ENCODE results near the gene SALL4. TPM values are rescaled to one million over a fixed set of nuclear protein-coding genes. Genes with fewer than 3 reads are reported as not detected.

The SALL4 gene
- total RNA-seq, 1 experiment from 2014 or later: 279 TPM

- no peak overlapping the region for H3K4me2 ChIP-seq (ENCODE audit: insufficient read depth, insufficient read length, low read length)
- no peak overlapping the region for H4K8ac ChIP-seq (replicated peaks; ENCODE audit: insufficient read length, low read depth, low read length)
- no peak overlapping the region for H4K5ac ChIP-seq (ENCODE audit: insufficient read length, low read depth, low read length)
- no peak overlapping the region for H3K18ac ChIP-seq (ENCODE audit: insufficient read length, low read depth, low read length)
- H3K4me3 Mint-ChIP-seq: no peak overlapping the region
- H3K79me1 ChIP-seq (ENCODE audit: insufficient read depth, low read depth, low read length, poor library complexity, severe bottlenecking): no peaks in the 10 kb centered on the region
- no peak overlapping the region for H2BK15ac ChIP-seq (ENCODE audit: low read depth, low read length)
- no peak overlapping the region for H2BK12ac ChIP-seq (ENCODE audit: insufficient read length, low read depth, low read length)
- H3K9me3 Mint-ChIP-seq: peaks cover 16 to 17% of the 10 kb centered on the region in 2 experiments
- H4K20me1 ChIP-seq (ENCODE audit: control insufficient read depth, insufficient read depth, insufficient read length): no peaks in the 10 kb centered on the region
- no peaks in the 10 kb centered on the region for H3K9me3 ChIP-seq (ENCODE audit: control insufficient read depth, low read depth, low read length)
- H3K27me3 ChIP-seq (ENCODE audit: insufficient read depth, low read length): no peaks in the 10 kb centered on the region
- H4K91ac ChIP-seq (ENCODE audit: insufficient read length, low read depth, low read length): no peak overlapping the region
- no peak overlapping the region for H3K4ac ChIP-seq (ENCODE audit: low read depth, low read length)
- H2BK20ac ChIP-seq (ENCODE audit: low read depth, low read length, poor library complexity, severe bottlenecking): no peak overlapping the region
- H3K23me2 ChIP-seq (ENCODE audit: insufficient read length, low read depth, low read length, poor library complexity, severe bottlenecking): no peaks in the 10 kb centered on the region
- H3K4me1 Mint-ChIP-seq: no peaks in the 10 kb centered on the region
- no peak overlapping the region for H3K9ac ChIP-seq (ENCODE audit: extremely low read depth, insufficient read length, low read length)
- no peak overlapping the region for H2BK120ac ChIP-seq (ENCODE audit: low read depth, low read length, poor library complexity, severe bottlenecking)
- H2AK5ac ChIP-seq (ENCODE audit: insufficient read length, low read length): no peak overlapping the region
- no peaks in the 10 kb centered on the region for H3K27me3 Mint-ChIP-seq (ENCODE audit: low read depth)
- H3K79me2 ChIP-seq (ENCODE audit: insufficient read depth, low read length): no peaks in the 10 kb centered on the region
- H3K23ac ChIP-seq (ENCODE audit: insufficient read length, low read depth, low read length): no peak overlapping the region
- no CpG with 5 or more reads among the region's 1 CpG for WGBS (ENCODE audit: extremely low coverage, insufficient read length, low lambda C conversion rate)
- H3K36me3 Mint-ChIP-seq (ENCODE audit: insufficient read depth in 1 of 3, low read depth in 3 of 3): peaks cover 22 to 26% (median 25%) of the 10 kb centered on the region in 3 experiments
- DNase-seq: no peak
- H3K27ac Mint-ChIP-seq: no peak overlapping the region
- TF ChIP-seq CTCF (conservative IDR thresholded peaks at IDR 0.05): no peak
- H2AFZ ChIP-seq (ENCODE audit: low read length): no peak overlapping the region
- no peak overlapping the region for H3T11ph ChIP-seq (ENCODE audit: low read length)
- no peak overlapping the region for H2BK5ac ChIP-seq (ENCODE audit: insufficient read length, low read length)
- H3K27ac ChIP-seq (ENCODE audit: insufficient read length, low read depth, low read length): no peak overlapping the region
- H3K56ac ChIP-seq (ENCODE audit: insufficient read length, low read depth, low read length): no peak overlapping the region
- no peak overlapping the region for H3K14ac ChIP-seq (ENCODE audit: insufficient read depth, low read length)
- no peaks in the 10 kb centered on the region for H3K4me1 ChIP-seq (ENCODE audit: insufficient read depth, low read length)
These were observed 27.1 kb downstream of the SALL4 start for GRCh38 chr20:51775241-51775640.
